KOPT-K1 (cell line): ENCODE results near the gene DPF3.

Experiments used
- H3K27ac ChIP-seq: fragments of 200-600 bp; sonication (generic); 2 replicates; pipeline ENCODE4 v1.5.1; 2016; ENCODE audit warnings: antibody characterized with exemption, mild to moderate bottlenecking, low read depth, low read length; ENCODE audit not compliant: poor library complexity, severe bottlenecking
- H3K36me3 ChIP-seq: fragments of 200-600 bp; sonication (generic); 2 replicates; pipeline ENCODE4 v1.5.1; 2017; ENCODE audit warnings: antibody characterized with exemption, mild to moderate bottlenecking, low read length, moderate library complexity; ENCODE audit not compliant: insufficient read depth
- H3K9me3 ChIP-seq: fragments of 200-600 bp; sonication (generic); 2 replicates; pipeline ENCODE4 v1.5.1; 2017; ENCODE audit warnings: antibody characterized with exemption, low read length, mild to moderate bottlenecking; ENCODE audit not compliant: insufficient read depth, poor library complexity, severe bottlenecking

DPF3 gene

DNA sequence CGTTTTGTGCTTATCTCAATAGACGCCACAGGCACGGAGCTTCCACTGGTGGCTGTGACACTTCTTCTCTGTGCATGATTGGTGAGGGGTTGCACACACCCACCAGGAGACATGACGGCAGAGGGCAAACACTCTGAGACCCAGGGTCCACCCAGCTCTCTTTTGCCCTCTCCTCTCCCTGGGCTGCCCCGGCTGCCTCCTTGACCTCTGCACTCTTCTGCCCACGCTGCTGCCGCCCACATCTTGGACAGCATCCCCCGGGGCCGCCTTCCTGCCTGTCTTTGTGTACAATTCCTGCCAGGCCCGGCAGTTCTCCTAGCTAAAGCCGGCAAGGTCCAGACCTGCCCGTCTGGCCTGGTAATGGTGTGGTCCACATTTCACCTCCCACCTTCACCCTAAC, 44.7 kb downstream of the DPF3 start:
- no peak overlapping the region for H3K27ac ChIP-seq
- no peaks in the 10 kb centered on the region for H3K9me3 ChIP-seq
- H3K36me3 ChIP-seq: no peaks in the 10 kb centered on the region

DNA sequence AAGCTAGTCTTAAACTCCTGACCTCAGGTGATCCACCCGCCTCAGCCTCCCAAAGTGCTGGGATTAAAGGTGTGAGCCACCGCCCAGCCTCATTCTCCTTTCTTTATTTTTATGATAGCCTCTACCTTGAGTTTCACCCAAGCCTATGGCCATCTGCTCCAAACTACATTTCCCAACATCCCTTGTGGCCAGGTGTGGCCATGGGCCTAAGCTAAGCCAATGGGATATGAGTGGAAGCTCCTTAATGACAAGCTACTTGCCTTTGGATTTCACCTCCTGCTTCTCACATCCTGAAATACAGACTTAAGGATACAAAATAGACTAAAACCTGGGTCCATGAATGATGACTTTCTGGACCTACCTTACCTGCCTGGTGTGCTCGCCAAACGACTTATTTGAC, 46.2 kb downstream of the DPF3 start:
- Histone ChIP-seq H3K27ac (no peak overlapping the region), H3K36me3 (no peaks in the 10 kb centered on the region), H3K9me3 (no peaks in the 10 kb centered on the region)

DNA sequence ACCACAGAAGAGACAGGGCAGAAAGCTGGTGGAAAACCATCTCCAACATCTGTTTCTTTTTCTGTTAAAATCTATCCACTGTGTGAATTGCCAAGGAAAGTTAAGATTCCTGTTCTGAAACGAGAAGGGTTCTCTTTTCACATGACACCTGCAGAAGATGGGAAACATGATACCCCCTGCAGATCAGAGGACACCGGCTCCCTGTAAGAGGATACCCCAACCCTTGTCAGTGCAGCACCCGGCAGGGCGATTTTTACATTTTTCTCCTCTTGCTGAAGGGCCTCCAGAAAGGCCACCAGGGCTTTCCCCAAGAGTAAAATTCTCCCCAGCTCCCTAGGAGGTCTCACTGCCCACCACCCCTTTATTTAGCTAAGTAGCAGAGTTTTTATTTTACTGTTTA, 48.2 kb downstream of the DPF3 start:
- Histone ChIP-seq H3K27ac (no peak overlapping the region), H3K36me3 (no peaks in the 10 kb centered on the region), H3K9me3 (no peaks in the 10 kb centered on the region)

DNA sequence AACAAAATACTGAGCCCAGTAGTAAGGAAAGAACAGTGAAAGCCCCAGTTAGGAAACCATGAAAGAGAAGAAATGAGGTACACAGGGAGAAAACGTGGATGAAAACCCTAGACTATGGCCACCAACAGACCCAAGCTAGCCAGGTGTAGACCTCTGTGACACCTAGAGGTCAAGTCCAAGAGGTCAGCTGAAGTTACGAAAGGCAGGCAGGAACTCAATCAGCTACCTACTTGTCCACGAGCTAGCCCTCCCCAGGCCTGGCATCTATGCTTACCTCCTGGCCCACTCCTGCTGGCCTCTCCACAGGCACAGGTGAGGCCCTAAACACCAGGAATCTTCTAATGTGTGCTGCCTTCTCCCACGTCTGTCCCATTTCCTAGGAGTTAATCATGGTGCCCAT, 48.7 kb downstream of the DPF3 start:
- Histone ChIP-seq H3K9me3 (no peaks in the 10 kb centered on the region), H3K27ac (no peak overlapping the region), H3K36me3 (no peaks in the 10 kb centered on the region)

DNA sequence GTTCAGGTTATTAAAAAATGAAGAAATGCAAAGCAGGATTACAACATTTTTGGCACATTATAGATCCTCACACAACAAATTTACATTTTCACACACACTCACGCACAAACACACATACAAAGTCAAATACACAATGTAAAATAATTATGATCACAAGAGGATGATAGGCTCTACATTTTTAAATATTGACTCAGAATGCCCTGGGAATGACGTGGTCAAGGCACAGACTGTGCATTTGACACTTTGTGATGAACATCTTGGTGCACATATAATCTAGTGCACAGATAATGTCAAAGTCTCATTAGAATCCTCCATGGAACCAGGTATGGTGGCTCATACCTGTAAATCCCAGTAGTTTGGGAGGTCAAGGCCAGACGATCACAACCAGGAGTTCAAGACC, 49.4 kb downstream of the DPF3 start:
- Histone ChIP-seq H3K36me3 (no peaks in the 10 kb centered on the region), H3K9me3 (no peaks in the 10 kb centered on the region), H3K27ac (no peak overlapping the region)

DNA sequence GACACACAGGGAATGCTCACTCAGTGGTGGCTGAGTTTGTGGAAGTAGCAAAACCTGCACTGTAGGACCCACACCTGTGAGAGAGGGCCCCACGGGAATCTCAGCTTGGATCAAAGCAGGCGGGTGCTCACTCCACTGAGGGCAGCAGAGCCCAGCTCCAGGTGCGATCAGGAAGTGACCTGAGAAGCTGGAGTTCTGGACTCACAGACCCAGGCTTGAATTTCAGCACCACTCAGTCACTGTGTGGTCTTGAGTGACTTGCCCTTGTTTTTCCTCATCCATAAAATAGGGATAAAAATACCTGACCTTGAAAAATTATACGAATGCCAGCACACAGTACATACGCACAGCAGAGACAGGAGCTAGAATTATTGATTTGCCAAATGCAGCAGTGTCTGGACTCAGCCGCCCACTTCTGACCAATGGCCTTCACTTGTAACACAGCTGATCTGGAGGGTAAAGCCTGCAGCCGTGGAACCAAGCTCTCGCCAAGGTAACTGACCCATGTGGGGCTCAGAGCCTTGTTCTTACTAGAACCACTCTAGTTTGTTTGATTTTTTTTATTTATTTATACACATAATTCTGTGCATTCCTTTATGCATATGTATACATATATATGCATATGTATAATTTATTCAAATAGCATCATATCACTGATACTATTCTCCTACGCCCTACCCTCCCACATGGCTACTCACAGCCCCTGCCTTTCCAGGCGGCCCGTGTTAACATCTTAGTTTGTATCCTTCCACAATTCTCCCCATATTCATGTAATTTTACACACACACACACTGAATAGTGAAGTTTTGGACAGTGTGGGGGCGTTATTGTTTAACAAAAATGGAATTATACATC, 53.9 kb downstream of the DPF3 start:
- H3K27ac ChIP-seq: no peak overlapping the region
- H3K9me3 ChIP-seq: no peaks in the 10 kb centered on the region
- H3K36me3 ChIP-seq: no peaks in the 10 kb centered on the region

DNA sequence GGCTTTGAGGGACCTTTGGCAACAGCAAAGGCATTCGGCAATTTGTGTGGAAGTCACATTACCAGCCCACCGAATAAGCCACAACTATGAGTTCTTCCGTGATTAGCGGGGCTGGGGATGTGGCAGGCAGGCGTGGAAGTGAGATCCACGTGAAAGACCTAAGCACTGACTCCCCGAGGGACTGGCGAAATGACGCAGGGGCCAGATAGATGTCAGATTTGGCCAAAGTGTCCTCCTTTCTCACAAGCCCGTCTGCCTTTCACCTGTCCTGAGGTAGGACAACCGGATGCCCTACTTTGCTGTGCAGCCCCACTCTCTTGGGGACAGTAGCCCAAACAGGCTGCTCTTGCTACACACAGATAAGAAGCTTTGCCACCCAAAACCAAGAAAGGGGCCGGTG, 54.5 kb downstream of the DPF3 start:
- H3K9me3 ChIP-seq: no peaks in the 10 kb centered on the region
- no peak overlapping the region for H3K27ac ChIP-seq
- H3K36me3 ChIP-seq: no peaks in the 10 kb centered on the region

DNA sequence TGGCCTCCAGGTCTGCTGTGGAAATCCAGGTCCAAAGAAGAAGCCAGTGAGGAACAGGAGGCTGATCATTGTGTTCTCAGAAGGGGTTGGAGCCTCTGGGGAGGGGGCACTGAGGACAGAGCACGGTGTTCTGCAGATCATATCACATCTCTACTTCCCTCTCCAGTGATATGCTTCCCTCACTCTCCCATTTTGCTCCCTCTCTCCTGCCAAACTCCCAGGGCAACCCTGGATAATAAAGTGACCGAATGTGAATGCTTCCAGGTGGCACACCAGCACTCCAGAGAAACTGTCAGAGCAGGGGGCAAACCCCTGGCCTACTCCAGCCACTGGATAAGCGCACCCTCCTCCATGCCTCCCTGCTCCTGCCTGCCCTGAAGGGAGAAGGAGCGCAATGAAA, 57.8 kb downstream of the DPF3 start:
- H3K9me3 ChIP-seq: no peaks in the 10 kb centered on the region
- no peak overlapping the region for H3K27ac ChIP-seq
- no peaks in the 10 kb centered on the region for H3K36me3 ChIP-seq

DNA sequence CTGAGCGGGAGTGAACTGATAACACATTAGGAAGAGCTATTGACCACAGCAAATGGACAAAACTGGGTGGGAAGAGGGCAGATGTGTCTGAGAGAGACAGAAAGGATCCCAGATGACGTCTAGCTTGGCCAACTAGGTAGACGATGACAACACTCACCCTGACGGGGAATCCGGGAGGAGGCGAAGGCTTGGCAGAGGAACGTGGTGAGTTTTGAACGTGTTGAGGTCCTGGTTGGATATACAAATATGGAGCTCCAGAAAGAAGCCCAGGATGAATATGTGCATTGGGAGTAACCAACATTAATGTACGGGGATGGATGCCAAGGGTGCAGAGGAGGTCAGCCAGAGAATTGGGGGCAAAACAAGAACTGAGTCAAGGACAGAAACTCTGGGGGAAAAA, 60.7 kb downstream of the DPF3 start:
- Histone ChIP-seq H3K9me3 (no peaks in the 10 kb centered on the region), H3K27ac (no peak overlapping the region), H3K36me3 (no peaks in the 10 kb centered on the region)

DNA sequence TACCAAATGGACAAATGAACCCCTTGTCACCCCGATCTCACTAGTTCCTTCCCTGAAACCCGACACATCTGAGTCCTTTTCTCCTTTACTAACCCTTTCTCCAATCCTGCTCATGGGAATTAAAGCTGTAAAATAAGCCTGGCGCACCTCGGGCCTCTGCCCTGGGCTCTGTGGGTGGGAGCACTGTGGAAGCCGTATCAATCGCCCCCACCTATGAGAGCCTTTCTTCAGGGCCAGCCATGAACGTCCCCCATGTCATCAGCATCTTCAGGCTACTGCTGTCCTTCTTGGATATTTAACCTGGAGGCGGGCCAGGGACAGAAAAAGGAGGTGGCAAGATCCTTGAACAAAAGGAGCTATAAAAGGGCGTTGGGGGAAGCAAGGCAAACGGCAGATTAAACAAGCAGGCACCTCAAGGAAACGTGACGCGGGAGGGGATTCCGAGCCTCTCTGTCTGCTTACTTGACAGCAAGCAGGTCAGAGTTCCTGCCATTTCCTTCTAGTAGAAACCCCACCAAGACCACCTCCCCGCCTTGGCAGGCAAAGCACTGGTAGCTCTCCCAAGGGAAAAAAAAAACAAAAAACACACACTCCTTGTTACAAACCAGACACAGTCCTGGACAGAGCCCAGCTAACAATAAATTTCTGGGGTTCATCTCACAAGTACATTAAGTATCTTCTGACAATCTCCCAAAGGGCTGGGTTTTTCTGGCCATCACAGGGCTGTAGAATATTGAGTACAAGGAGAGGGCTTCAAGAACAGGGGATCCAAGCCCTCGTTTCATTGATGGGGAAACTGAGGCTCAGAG, 62.9 kb downstream of the DPF3 start:
- Histone ChIP-seq H3K9me3 (no peaks in the 10 kb centered on the region), H3K27ac (no peak overlapping the region), H3K36me3 (no peaks in the 10 kb centered on the region)

DNA sequence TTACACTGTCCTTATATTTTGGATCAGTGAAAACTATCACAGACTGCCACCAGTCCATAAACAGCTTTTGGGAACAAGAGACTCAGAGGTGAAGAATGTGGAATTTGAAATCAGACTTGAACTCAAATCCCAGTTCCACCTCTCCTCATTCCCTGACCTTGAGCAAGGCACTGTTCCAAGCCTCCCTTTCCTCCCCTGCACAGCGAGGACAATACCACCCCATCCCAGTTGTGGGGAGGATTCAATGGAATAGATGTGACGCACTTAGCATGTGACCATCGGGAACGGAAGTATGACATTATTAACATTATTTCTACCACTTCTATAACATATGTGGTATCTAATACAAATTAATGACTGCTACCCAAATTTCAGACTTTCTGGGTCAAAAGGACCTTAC, 63.5 kb downstream of the DPF3 start:
- Histone ChIP-seq H3K9me3 (no peaks in the 10 kb centered on the region), H3K36me3 (no peaks in the 10 kb centered on the region), H3K27ac (no peak overlapping the region)

DNA sequence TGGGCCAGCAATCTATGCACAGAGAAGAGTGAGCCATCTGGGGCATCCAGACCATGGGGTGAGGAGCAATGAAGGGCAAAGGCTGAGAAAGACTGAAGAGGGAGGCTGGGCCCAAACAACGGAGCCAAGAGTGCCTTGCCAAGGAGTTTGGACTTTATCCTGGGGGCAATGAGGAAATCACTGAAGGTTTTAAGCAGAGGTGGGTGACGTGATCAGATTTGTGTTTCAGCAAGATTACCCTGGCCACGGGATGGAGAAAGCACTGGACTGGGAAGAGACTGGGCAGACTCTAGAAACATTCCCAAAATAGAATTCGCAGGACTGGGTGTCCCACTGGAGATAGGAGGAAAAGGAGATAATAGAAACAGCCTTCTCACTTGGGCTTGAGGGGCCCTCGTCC, 65.3 kb downstream of the DPF3 start:
- Histone ChIP-seq H3K36me3 (no peaks in the 10 kb centered on the region), H3K9me3 (no peaks in the 10 kb centered on the region), H3K27ac (no peak overlapping the region)

DNA sequence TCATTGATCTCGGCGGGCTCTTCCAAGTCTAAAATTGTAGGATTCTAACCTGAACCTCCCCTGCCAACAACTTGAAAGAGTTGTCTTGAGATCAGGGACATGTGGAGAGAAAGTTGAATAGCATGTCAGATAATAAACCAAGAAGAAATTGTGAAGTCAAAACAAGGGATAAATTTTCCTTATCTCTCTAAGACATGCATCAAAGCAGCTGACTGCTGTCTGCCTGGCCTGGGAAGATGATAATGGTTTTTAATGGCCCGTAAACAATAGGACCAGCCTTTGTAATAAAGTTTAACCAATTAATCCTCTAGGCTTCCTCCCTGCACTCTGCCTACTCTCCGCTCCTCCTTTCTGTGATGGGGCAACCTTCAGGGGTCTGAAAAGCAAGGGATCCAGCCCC, 67.9 kb downstream of the DPF3 start:
- Histone ChIP-seq H3K9me3 (no peaks in the 10 kb centered on the region), H3K27ac (no peak overlapping the region), H3K36me3 (no peaks in the 10 kb centered on the region)

DNA sequence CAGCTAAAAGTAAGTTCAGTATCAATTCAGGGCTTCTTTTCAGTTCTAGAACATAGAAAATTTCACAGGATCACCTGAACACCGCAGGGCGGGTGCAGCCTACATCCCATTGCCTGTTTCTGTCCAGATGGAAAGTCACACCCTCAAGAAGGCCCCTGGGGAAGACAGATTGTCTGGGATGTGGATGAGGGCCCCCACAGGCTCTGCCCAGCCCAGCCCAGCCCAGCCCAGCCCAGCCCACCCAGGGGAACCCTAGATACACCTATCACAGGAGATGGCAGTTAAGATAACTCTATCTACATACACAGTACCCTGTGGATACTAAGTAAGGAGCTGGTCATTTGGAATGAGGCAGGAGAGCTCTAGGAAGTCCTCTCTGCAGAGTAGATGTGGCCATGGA, 68.4 kb downstream of the DPF3 start:
- no peaks in the 10 kb centered on the region for H3K9me3 ChIP-seq
- no peak overlapping the region for H3K27ac ChIP-seq
- H3K36me3 ChIP-seq: no peaks in the 10 kb centered on the region

DNA sequence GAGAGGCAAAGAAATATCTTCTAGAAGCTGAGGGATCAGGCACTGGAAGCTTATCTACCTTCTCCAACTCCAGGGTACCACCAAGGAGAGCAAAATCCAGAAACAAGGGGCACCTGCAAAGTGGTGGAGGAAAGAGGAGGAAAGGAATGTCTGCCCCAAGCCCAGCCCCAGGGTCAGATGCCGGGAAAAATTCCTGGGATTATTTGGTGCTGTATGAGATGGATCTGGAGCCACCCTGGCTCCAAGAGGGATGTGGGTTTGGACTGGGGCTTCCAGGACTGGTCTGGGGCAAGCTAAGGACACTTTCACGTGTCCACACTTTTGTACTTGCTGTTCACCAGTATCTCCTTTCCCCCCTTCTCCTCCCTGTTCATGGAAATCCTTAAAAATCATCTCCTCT, 69.8 kb downstream of the DPF3 start:
- Histone ChIP-seq H3K9me3 (peaks cover 8% of the 10 kb centered on the region), H3K27ac (no peak overlapping the region), H3K36me3 (no peaks in the 10 kb centered on the region)
